GM21825 (cell line): ENCODE data around the gene SVOPL.
"Not testable (repeated sequence)": the region's sequence is repeated elsewhere in the genome, so short reads cannot be mapped to it uniquely, and the experiment has no call there.

ENCODE experiments used
- ATAC-seq: cut with Tn5 transposase; IDR thresholded peaks from one replicate; pipeline ENCODE4 v1.9.1; 2021; ENCODE audit warnings: mild to moderate bottlenecking, moderate library complexity; ENCODE audit not compliant: unreplicated experiment

SVOPL gene

GRCh38 chr7:138705167-138705566 is 4.0 kb upstream of the SVOPL start:
- ATAC-seq, result no peak

- ATAC-seq, result no peak
These were observed 368 bp upstream of the SVOPL start for GRCh38 chr7:138701537-138701923.

GRCh38 chr7:138699661-138700060 is 1.5 kb downstream of the SVOPL start:
- ATAC-seq, result no peak

- no peak for ATAC-seq
These were observed 2.9 kb downstream of the SVOPL start for GRCh38 chr7:138698281-138698680.

GRCh38 chr7:138697535-138698182 is 3.5 kb downstream of the SVOPL start:
- ATAC-seq, result no peak

GRCh38 chr7:138695776-138696175 is 5.4 kb downstream of the SVOPL start:
- ATAC-seq, result not testable (repeated sequence)

- ATAC-seq, result no peak
These were observed 6.1 kb downstream of the SVOPL start for GRCh38 chr7:138695106-138695505.

- no peak for ATAC-seq
These were observed 10.0 kb downstream of the SVOPL start for GRCh38 chr7:138691178-138691577.

GRCh38 chr7:138690495-138690894 is 10.7 kb downstream of the SVOPL start:
- ATAC-seq, result no peak

GRCh38 chr7:138688037-138688436 is 13.1 kb downstream of the SVOPL start:
- ATAC-seq, result not testable (repeated sequence)

GRCh38 chr7:138684340-138684739 is 16.8 kb downstream of the SVOPL start:
- ATAC-seq, result no peak

- ATAC-seq, result no peak
These were observed 21.4 kb downstream of the SVOPL start for GRCh38 chr7:138679793-138680192.

GRCh38 chr7:138670594-138670993 is 30.6 kb downstream of the SVOPL start:
- no peak for ATAC-seq

GRCh38 chr7:138669364-138669763 is 31.8 kb downstream of the SVOPL start:
- ATAC-seq, result no peak

- ATAC-seq, result no peak
These were observed 32.2 kb downstream of the SVOPL start for GRCh38 chr7:138668946-138669345.

- ATAC-seq, result no peak
These were observed 32.9 kb downstream of the SVOPL start for GRCh38 chr7:138668229-138668596.

GRCh38 chr7:138667535-138668228 is 33.5 kb downstream of the SVOPL start:
- no peak for ATAC-seq

GRCh38 chr7:138666385-138666784 is 34.8 kb downstream of the SVOPL start:
- ATAC-seq, result no peak

- no peak for ATAC-seq
These were observed 35.5 kb downstream of the SVOPL start for GRCh38 chr7:138665669-138666140.

GRCh38 chr7:138665249-138665648 is 35.9 kb downstream of the SVOPL start:
- no peak for ATAC-seq

GRCh38 chr7:138663725-138664710 is 37.1 kb downstream of the SVOPL start:
- no peak for ATAC-seq

- ATAC-seq, result no peak
These were observed 38.2 kb downstream of the SVOPL start for GRCh38 chr7:138662991-138663320.
